NCI-H460 (cell line): ENCODE results near the gene USP2. TPM values are rescaled to one million over a fixed set of nuclear protein-coding genes. Genes with fewer than 3 reads are reported as not detected.
"Not testable (repeated sequence)": the region's sequence is repeated elsewhere in the genome, so short reads cannot be mapped to it uniquely, and the experiment has no call there.

Source experiments
- DNase-seq: peaks from one replicate; pipeline ENCODE4 v3.0.0-alpha.2; 2016; ENCODE audit warnings: low read depth; ENCODE audit errors: extremely low read depth
- total RNA-seq: library from RNA; depleted of rRNA; stranded (reverse); fragments of >200 nt; shearing (Covaris generic); gene quantifications from 2 replicates; pipeline ENCODE4 v1.2.3, GENCODE V29; 2014

USP2 gene
- total RNA-seq, 1 experiment from 2014 or later: 0.27 TPM

GRCh38 chr11:119415517-119415916 is 34.0 kb upstream of the USP2 start:
- DNase-seq: no peak

- DNase-seq: no peak
These were observed 33.2 kb upstream of the USP2 start for GRCh38 chr11:119414734-119415133.

- no peak for DNase-seq
These were observed 32.8 kb upstream of the USP2 start for GRCh38 chr11:119414321-119414720.

- no peak for DNase-seq
These were observed 30.6 kb upstream of the USP2 start for GRCh38 chr11:119412072-119412471.

- DNase-seq: no peak
These were observed 29.0 kb upstream of the USP2 start for GRCh38 chr11:119410501-119410900.

GRCh38 chr11:119409731-119410130 is 28.2 kb upstream of the USP2 start:
- no peak for DNase-seq

- no peak for DNase-seq
These were observed 24.5 kb upstream of the USP2 start for GRCh38 chr11:119406005-119406404.

GRCh38 chr11:119405448-119405847 is 24.0 kb upstream of the USP2 start:
- DNase-seq: not testable (repeated sequence)

GRCh38 chr11:119404872-119405271 is 23.4 kb upstream of the USP2 start:
- DNase-seq: no peak

GRCh38 chr11:119403021-119403420 is 21.5 kb upstream of the USP2 start:
- no peak for DNase-seq

GRCh38 chr11:119402470-119402869 is 21.0 kb upstream of the USP2 start:
- no peak for DNase-seq

- no peak for DNase-seq
These were observed 19.4 kb upstream of the USP2 start for GRCh38 chr11:119400860-119401259.

- DNase-seq: no peak
These were observed 16.2 kb upstream of the USP2 start for GRCh38 chr11:119397740-119398139.

- DNase-seq: no peak
These were observed 15.3 kb upstream of the USP2 start for GRCh38 chr11:119396835-119397234.

- no peak for DNase-seq
These were observed 9.8 kb upstream of the USP2 start for GRCh38 chr11:119391275-119391674.

- DNase-seq: no peak
These were observed 8.2 kb upstream of the USP2 start for GRCh38 chr11:119389611-119390254.

GRCh38 chr11:119388103-119388502 is 6.6 kb upstream of the USP2 start:
- no peak for DNase-seq

GRCh38 chr11:119384332-119384731 is 2.8 kb upstream of the USP2 start:
- no peak for DNase-seq

- DNase-seq: not testable (repeated sequence)
These were observed 1.0 kb upstream of the USP2 start for GRCh38 chr11:119382513-119382912.

GRCh38 chr11:119382101-119382500 is 611 bp upstream of the USP2 start:
- DNase-seq: no peak

- DNase-seq: no peak
These were observed 686 bp downstream of the USP2 start for GRCh38 chr11:119380827-119381180.

GRCh38 chr11:119380160-119380826 is 1.2 kb downstream of the USP2 start:
- no peak for DNase-seq
